A204.1 (cell line): Measurements from ENCODE around the gene BTF3L4.

Experiments used
- FAIRE-seq: peaks from 2 replicates; lab custom pipeline; 2012; peaks lifted over from hg19 to GRCh38; lab: Jason Lieb, UNC

BTF3L4 gene

GRCh38 chr1:52125736-52126359, 69.8 kb downstream of the BTF3L4 start:
- FAIRE-seq = no peak

GRCh38 chr1:52127181-52128180, 71.4 kb downstream of the BTF3L4 start:
- FAIRE-seq = peak; percentile 25

- FAIRE-seq = no peak
Observed at GRCh38 chr1:52139817-52140540, 83.9 kb downstream of the BTF3L4 start.
